Activated CD4-positive, CD25-positive, alpha-beta regulatory T cell treated with anti-CD3 and anti-CD28 coated beads, Interleukin-2, amount 50 U/mL, for 72 hours (primary cell): ENCODE measurements around the gene GRM8.
"Not testable (repeated sequence)": the region's sequence is repeated elsewhere in the genome, so short reads cannot be mapped to it uniquely, and the experiment has no call there.

Experiments
- DNase-seq: peaks from one replicate; pipeline ENCODE4 v3.0.0; 2021

Gene GRM8

GRCh38 chr7:127021857-127022256, 230.9 kb downstream of the GRM8 start:
- DNase-seq: no peak

DNA sequence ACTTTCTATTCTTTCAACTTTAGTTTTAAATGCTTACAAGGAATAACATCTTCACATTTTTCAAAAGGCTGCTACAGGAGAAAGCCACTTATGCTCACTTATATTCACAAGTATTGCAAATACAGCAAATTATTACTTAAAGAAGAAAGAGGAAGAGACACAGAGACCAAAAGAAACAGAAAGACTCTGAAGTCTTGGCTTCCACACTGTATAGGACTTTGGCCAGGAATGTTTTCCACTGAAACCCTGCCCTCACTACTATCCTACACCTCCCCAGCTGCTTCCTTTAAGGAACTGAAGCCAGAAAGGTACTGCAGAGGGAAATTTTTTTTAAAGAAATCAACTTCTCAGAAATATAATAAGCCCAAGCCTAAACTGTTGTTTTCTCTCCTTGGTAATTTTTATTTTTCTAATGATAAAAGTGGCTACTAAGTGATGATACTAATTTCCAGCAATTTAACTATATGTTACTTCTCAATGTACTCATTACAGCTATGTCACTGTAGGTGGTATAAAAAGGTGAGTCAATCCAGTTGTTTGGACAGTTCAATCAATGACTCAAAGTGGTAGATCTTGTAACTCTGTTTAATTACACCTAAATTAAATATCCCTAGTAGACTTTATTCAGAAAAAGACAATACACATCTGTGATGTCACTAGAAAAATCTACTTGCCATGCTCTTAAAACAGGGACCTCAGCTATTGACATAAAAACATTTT, 231.6 kb downstream of the GRM8 start:
- no peak for DNase-seq

GRCh38 chr7:127018889-127019288, 233.9 kb downstream of the GRM8 start:
- no peak for DNase-seq

DNA sequence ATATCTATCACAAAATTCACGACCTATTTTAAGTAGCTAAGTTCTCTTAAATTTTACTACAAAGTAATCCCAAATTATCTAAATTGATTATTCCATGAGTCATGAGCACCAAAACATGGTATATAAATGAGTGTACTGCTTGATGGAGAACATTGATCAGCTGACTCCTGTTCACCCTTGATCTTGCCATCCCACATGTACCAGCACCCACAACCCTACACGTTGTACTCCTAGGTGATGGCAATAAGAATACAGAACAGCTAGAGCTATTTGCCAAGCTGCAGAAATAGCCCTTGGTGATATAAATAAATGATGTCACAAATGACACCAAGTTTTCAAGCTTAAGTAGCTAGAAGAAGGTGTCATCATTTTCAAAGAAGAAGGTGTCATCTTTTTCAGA, 235.5 kb downstream of the GRM8 start:
- DNase-seq: no peak

- no peak for DNase-seq
These were observed 252.0 kb downstream of the GRM8 start for GRCh38 chr7:127000725-127001124.

- DNase-seq: no peak
These were observed 256.1 kb downstream of the GRM8 start for GRCh38 chr7:126996659-126997058.

DNA sequence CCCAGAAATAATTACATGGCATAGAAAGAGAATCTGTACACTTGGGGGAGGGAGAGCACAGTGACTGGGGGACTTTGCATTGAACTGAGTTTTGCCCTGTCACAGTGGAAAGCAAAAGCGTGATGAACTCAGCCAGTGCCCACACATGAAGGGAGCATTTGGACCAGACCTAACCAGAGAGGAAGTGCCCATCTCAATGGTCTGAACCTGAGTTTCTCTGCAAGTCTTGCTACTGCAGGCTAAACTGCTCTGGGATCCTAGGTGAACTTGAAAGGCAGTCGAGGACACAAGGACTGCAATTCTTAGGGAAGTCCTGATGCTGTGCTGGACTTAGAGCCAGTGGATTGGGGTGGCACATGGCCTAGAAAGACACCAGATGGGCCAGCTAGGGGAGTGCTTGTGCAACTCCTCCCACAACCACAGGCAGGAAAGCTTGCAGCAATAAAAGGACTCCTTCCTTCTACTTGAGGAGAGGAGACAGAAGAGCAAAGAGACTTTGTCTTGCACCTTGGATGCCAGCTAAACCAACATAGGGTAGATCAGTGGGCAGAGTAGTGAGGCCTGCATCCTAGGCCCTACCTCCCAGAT, 259.0 kb downstream of the GRM8 start:
- DNase-seq: no peak

DNA sequence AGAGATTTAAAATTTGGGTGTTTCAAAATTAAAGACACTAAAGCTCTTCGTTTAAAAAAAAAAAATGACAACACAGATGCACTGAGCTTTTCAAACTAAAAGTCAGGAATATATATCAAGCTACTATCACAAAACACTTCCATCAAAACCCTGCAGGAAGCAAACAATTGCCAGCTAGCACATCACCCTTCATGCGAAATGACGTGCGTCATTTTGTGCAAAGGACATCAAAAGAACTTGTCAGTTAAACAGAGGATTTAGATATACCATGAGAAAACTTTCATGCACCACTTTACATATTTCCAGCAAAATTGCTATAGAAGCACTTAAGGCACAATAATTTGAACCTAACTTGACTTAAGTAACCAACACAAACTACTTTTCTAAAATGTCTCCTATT, 264.7 kb downstream of the GRM8 start:
- no peak for DNase-seq

DNA sequence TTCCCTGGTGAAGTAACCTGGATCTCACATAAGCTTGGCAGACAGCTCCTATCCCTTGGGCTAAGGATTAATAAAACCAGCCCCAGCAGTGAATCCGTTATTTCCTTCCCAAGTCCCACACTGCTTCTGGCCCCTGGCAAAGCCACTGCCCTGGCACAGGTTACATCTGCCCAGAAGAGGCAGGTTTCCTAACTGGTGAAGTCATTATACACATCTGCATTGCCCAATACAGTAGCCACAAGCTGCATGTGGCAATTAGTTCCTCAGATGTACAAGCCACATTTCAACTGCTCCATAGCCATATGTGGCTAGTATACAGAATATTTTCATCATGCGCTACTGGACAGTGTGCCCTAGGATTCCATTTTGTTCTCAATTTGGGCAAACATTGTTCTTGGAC, 273.0 kb downstream of the GRM8 start:
- no peak for DNase-seq

- no peak for DNase-seq
These were observed 273.9 kb downstream of the GRM8 start for GRCh38 chr7:126978865-126979264.

- no peak for DNase-seq
These were observed 279.7 kb downstream of the GRM8 start for GRCh38 chr7:126973066-126973465.

GRCh38 chr7:126972571-126972970, 280.2 kb downstream of the GRM8 start:
- DNase-seq: no peak

GRCh38 chr7:126959649-126960048, 293.1 kb downstream of the GRM8 start:
- no peak for DNase-seq

DNA sequence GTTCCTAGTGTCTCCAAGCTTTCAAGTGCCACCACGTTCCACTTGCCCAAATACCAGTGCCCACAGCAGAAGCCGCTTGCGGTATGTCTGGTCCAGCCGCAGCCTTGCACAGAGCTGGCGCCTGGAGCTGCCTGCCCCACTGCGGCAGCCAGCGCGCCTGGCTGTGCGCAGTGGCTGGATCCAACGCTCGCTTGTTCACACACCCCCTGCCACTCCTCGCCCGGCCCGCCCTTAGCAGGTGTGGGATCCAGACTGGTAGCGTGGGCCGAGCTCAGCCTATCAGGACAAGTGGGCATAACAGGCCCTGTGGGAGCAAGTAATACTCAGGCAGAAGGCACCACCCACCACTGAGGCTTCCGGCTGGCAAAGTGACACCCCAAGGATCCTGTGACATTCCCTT, 294.4 kb downstream of the GRM8 start:
- DNase-seq: no peak

- no peak for DNase-seq
These were observed 295.3 kb downstream of the GRM8 start for GRCh38 chr7:126957443-126957842.

- DNase-seq: no peak
These were observed 299.3 kb downstream of the GRM8 start for GRCh38 chr7:126953461-126953860.

GRCh38 chr7:126948664-126949063, 304.1 kb downstream of the GRM8 start:
- no peak for DNase-seq

DNA sequence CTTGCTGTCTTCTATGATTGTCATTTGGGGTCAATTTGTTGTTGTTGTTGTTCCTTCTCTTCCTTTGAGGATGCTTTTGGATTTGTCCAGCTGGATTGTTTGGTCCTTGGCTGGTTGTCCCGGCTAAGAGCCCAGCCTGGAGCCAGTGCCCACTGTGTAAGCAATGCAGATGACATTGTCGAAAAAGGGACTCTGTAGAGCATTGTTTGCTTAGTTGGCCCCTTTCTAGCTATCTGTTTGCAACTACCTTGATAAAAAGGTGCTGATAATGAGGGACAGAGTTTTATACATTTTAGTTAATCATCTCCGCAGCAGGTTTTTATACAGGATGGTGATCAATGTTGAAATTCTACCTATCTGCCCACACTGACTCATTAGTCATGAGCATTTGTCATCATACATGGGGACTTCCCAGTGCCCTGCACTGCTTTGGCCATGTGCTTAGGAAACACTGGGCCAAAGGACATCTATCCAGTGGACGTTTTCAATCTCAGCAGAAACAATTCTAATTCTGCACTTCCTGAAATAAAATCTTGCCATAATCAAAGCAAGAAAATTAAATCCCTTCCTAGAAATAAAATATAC, 311.9 kb downstream of the GRM8 start:
- DNase-seq: no peak

DNA sequence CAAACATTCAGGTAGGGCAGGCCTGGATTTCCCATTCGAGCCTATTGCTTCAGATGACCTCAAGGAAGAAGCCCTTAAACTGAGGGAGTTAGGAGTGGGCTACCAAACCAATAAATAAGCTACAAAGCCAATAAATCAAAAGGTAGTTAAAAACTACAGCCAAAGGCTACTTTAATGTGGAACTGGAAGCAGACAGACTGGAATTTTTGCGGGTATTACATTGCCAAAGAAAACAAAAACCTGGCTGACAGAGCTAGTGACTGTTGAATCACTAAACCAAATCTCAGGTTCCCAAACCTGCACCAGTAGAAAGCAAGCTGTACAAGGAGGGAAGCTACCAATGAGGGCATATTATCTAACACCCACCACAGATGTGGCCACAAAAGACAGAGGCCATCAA, 315.6 kb downstream of the GRM8 start:
- DNase-seq: no peak

DNA sequence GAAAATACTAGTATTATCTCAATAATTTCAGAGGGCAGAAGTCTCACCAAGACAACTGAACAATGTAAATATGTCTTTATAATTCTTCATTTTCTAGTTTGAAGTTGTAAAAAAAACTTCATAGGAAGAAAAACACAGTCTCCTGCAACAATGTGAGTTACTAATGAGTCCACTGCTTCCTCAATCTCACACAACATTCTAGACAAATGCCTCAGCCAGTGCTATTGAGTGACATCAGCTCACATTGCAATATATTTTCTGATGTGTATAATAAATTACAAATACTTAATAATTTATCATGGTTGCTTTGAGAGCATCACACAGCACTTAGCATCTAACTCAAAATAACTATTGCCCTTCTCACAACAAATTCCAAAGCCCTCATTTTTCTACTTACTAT, 321.2 kb downstream of the GRM8 start:
- DNase-seq: no peak

DNA sequence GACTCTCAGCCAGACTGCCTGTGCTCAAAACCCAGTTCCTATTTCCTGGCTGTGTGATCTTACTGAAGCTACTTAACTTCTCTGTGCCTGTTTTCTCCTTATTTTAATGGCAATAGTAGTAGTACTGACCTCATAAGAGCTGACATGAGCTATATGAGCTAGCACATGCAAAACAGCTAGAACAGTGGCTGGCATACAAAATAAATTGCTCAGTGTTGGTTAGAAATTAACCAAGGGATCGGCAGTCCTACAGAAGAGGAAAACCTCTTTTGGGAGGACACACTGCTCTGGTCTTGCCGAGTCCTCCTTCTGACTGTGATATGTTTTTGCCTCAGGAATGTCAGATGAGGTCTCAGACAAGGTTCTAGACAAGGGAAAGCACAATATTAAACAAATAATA, 322.6 kb downstream of the GRM8 start:
- no peak for DNase-seq

- DNase-seq: no peak
These were observed 328.3 kb downstream of the GRM8 start for GRCh38 chr7:126924477-126924876.

DNA sequence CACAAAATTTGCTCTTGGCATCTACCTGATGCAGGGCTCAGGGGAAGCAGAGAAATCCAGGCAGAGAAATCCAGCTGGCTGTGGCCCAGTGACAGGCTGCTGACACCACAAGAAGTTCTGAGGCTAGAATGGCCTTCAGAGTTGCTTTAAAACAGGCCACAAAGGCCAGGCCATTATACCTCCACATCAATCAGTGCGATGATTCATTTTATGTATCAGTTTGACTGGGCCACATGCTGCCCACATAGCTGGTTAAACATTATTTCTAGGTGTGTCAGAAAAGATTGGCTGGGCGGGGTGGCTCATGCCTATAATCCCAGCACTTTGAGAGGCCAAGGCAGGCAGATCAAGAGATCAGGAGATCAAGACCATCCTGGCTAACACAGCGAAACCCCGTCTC, 341.1 kb downstream of the GRM8 start:
- not testable (repeated sequence) for DNase-seq

- not testable (repeated sequence) for DNase-seq
These were observed 344.2 kb downstream of the GRM8 start for GRCh38 chr7:126908564-126908963.

GRCh38 chr7:126907657-126908056, 345.1 kb downstream of the GRM8 start:
- DNase-seq: not testable (repeated sequence)
